ENCODE data around the gene MRPL34.

Gene MRPL34

GRCh38 chr19:17341386-17341785 is 35.7 kb downstream of the MRPL34 start:
- no peak for DNase-seq (ENCODE audit: low spot score)

- no peak for DNase-seq (ENCODE audit: low spot score)
These were observed 36.2 kb downstream of the MRPL34 start for GRCh38 chr19:17341845-17342244.

- DNase-seq (ENCODE audit: low spot score), result peak; percentile 89
These were observed 40.5 kb downstream of the MRPL34 start for GRCh38 chr19:17346109-17346671.

- no peak for DNase-seq (ENCODE audit: low spot score)
These were observed 41.7 kb downstream of the MRPL34 start for GRCh38 chr19:17347361-17347760.

- DNase-seq (ENCODE audit: low spot score), result no peak
These were observed 42.2 kb downstream of the MRPL34 start for GRCh38 chr19:17347877-17348276.

- DNase-seq (ENCODE audit: low spot score), result peak; percentile 64
These were observed 43.0 kb downstream of the MRPL34 start for GRCh38 chr19:17348700-17349099.

- DNase-seq (ENCODE audit: low spot score), result no peak
These were observed 46.3 kb downstream of the MRPL34 start for GRCh38 chr19:17351815-17352435.

GRCh38 chr19:17352608-17353280 is 47.1 kb downstream of the MRPL34 start:
- DNase-seq (ENCODE audit: low spot score), result no peak

GRCh38 chr19:17353386-17353785 is 47.7 kb downstream of the MRPL34 start:
- DNase-seq (ENCODE audit: low spot score), result no peak
